IMR-90 (cell line): ENCODE data around the gene RRP1B. TPM values are rescaled to one million over a fixed set of nuclear protein-coding genes. Genes with fewer than 3 reads are reported as not detected.

Experiments used
- ATAC-seq: fragments of 200-7000 bp; cut with Tn5 transposase; 2 replicates; pipeline ENCODE4 v1.9.1; 2020; ENCODE audit warnings: low read depth, mild to moderate bottlenecking, moderate library complexity
- BruUV-seq: library from RNA; stranded (reverse); fragments of 400-500 nt; replicated peaks from 2 replicates; lab custom pipeline; 2021; lab: Mats Ljungman, UMichigan
- CTCF ChIA-PET: fragments of 300-600 bp; formaldehyde crosslinking; extraction: SDS; loops from one replicate; lab custom pipeline; 2021; ENCODE audit warnings: antibody characterized with exemption; lab: Yijun Ruan, JAX
- POLR2A ChIA-PET: fragments of 300-600 bp; sonication (Branson Sonifier 250); formaldehyde crosslinking; loops from one replicate; lab custom pipeline; 2022; ENCODE audit warnings: antibody characterized with exemption; ENCODE audit not compliant: unreplicated experiment; lab: Charles Lee
- DNase-seq: peaks from one replicate; pipeline ENCODE4 v3.0.0; 2013
- H2AFZ ChIP-seq: replicated peaks from 2 replicates; pipeline ENCODE3; 2013; ENCODE audit warnings: low read length, mild to moderate bottlenecking; ENCODE audit not compliant: poor library complexity
- H2AK5ac ChIP-seq: 2 replicates; pipeline ENCODE4 v1.6.1; 2013; ENCODE audit warnings: low read depth, low read length, inconsistent platforms
- H2AK9ac ChIP-seq: replicated peaks from 2 replicates; pipeline ENCODE3; 2013; ENCODE audit warnings: mild to moderate bottlenecking, low read depth, low read length, moderate library complexity; ENCODE audit not compliant: poor library complexity
- H2BK120ac ChIP-seq: 2 replicates; pipeline ENCODE4 v1.6.1; 2013; ENCODE audit warnings: low read depth, low read length, inconsistent platforms
- H2BK15ac ChIP-seq: 3 replicates; pipeline ENCODE4 v1.6.1; 2013; ENCODE audit warnings: low read depth, low read length, inconsistent platforms
- H2BK20ac ChIP-seq: 2 replicates; pipeline ENCODE4 v1.6.1; 2013; ENCODE audit warnings: low read depth, mild to moderate bottlenecking, inconsistent platforms, low read length, moderate library complexity
- H2BK5ac ChIP-seq: 2 replicates; pipeline ENCODE4 v1.6.1; 2013; ENCODE audit warnings: mild to moderate bottlenecking, low read depth, low read length, inconsistent platforms; ENCODE audit not compliant: poor library complexity, severe bottlenecking
- H3K14ac ChIP-seq: replicated peaks from 2 replicates; pipeline ENCODE4 v1.6.1; 2013; ENCODE audit warnings: low read depth, low read length, inconsistent platforms
- H3K18ac ChIP-seq: 2 replicates; pipeline ENCODE4 v1.6.1; 2013; ENCODE audit warnings: low read depth, low read length, control low read depth
- H3K23ac ChIP-seq: 2 replicates; pipeline ENCODE4 v1.6.1; 2013; ENCODE audit warnings: low read depth, low read length, inconsistent platforms
- H3K27ac ChIP-seq: 2 replicates; pipeline ENCODE4 v1.5.1; 2013; ENCODE audit warnings: mild to moderate bottlenecking, control low read depth, low read length; ENCODE audit not compliant: insufficient read depth
- H3K27me3 ChIP-seq: 2 replicates; pipeline ENCODE4 v1.6.1; 2013; ENCODE audit warnings: low read length; ENCODE audit not compliant: control insufficient read depth, insufficient read depth
- H3K36me3 ChIP-seq: 2 replicates; pipeline ENCODE4 v1.6.1; 2013; ENCODE audit warnings: low read length, mixed read lengths; ENCODE audit not compliant: control insufficient read depth, insufficient read depth
- H3K4ac ChIP-seq: 2 replicates; pipeline ENCODE4 v1.6.1; 2013; ENCODE audit warnings: low read depth, low read length, inconsistent platforms
- H3K4me1 ChIP-seq: 2 replicates; pipeline ENCODE4 v1.6.1; 2013; ENCODE audit warnings: low read length, mixed read lengths; ENCODE audit not compliant: control insufficient read depth, insufficient read depth
- H3K4me2 ChIP-seq: 2 replicates; pipeline ENCODE4 v1.6.1; 2013; ENCODE audit warnings: low read depth, mild to moderate bottlenecking, control low read depth, low read length, moderate library complexity
- H3K4me3 ChIP-seq: 2 replicates; pipeline ENCODE4 v1.5.1; 2013; ENCODE audit warnings: low read depth, mild to moderate bottlenecking, control low read depth, low read length, moderate library complexity; ENCODE audit not compliant: insufficient read depth
- H3K56ac ChIP-seq: 2 replicates; pipeline ENCODE4 v1.6.1; 2013; ENCODE audit warnings: low read length, inconsistent platforms; ENCODE audit not compliant: insufficient read depth; ENCODE audit errors: extremely low read depth
- H3K79me1 ChIP-seq, 2 experiments: 2 replicates each; pipeline ENCODE4 v1.6.1; 2013; ENCODE audit warnings: low read length in 2 of 2, inconsistent platforms in 1 of 2, low read depth in 1 of 2
- H3K9ac ChIP-seq: 2 replicates; pipeline ENCODE4 v1.6.1; 2013; ENCODE audit warnings: low read depth, low read length, control low read depth
- H3K9me1 ChIP-seq: 2 replicates; pipeline ENCODE4 v1.6.1; 2013; ENCODE audit warnings: low read length, inconsistent platforms; ENCODE audit not compliant: insufficient read depth
- H3K9me3 ChIP-seq: 2 replicates; pipeline ENCODE4 v1.6.1; 2013; ENCODE audit warnings: low read length; ENCODE audit not compliant: control insufficient read depth, insufficient read depth
- H4K20me1 ChIP-seq: 2 replicates; pipeline ENCODE4 v1.6.1; 2013; ENCODE audit warnings: low read length, inconsistent platforms; ENCODE audit not compliant: insufficient read depth
- H4K5ac ChIP-seq: 2 replicates; pipeline ENCODE4 v1.6.1; 2013; ENCODE audit warnings: mild to moderate bottlenecking, low read depth, low read length, control low read depth
- H4K8ac ChIP-seq, 2 experiments: 2 replicates each; pipeline ENCODE4 v1.6.1; 2013; ENCODE audit warnings: low read depth in 2 of 2, low read length in 2 of 2, control low read depth in 1 of 2, inconsistent platforms in 1 of 2
- H4K91ac ChIP-seq: 2 replicates; pipeline ENCODE4 v1.6.1; 2013; ENCODE audit warnings: low read depth, low read length, inconsistent platforms; ENCODE audit not compliant: insufficient read depth
- BHLHE40 ChIP-seq: fragments of 150-350 bp; IDR thresholded peaks from 2 replicates; pipeline ENCODE4 v1.6.1; 2016; ENCODE audit warnings: mild to moderate bottlenecking, low read depth, low read length
- CHD1 ChIP-seq: IDR thresholded peaks from 2 replicates; pipeline ENCODE4 v1.6.1; 2012; ENCODE audit warnings: low read depth, low read length, improper control_type of control experiment
- MXI1 ChIP-seq: IDR thresholded peaks from 2 replicates; pipeline ENCODE4 v1.6.1; 2012; ENCODE audit warnings: low read depth, mild to moderate bottlenecking, low read length, moderate library complexity, borderline replicate concordance
- WGBS, 2 experiments: methylation state at CpG; one replicate each; pipeline versions ENCODE4 v1.1.5 to v1.1.7; 2013; ENCODE audit warnings: missing lambda C conversion rate in 2 of 2; ENCODE audit not compliant: insufficient read length in 1 of 2; ENCODE audit errors: extremely low coverage in 2 of 2; 5-methylcytosine and 5-hydroxymethylcytosine counted together
- dilution Hi-C: fragments of 300-500 bp; cut with HindIII; formaldehyde crosslinking; loops from one replicate; pipeline ENCODE4 v1.14.3; 2018; ENCODE audit warnings: low sequenced_read_pairs; ENCODE audit not compliant: unreplicated experiment
- in situ Hi-C: fragments of 300-500 bp; cut with MboI; formaldehyde crosslinking; loops from 3 replicates; pipeline ENCODE4 v1.14.3; 2019; ENCODE audit warnings: low sequenced_read_pairs, inconsistent platforms, mixed read lengths
- intact Hi-C: fragments of 100-400 bp; cut with micrococcal nuclease; formaldehyde crosslinking; loops from 2 replicates; pipeline ENCODE4 v1.10.0; 2022
- polyA plus RNA-seq, 3 experiments: library from polyadenylated mRNA; depleted of rRNA; stranded (reverse); fragments of >200 nt; gene quantifications; 2 replicates each; pipeline ENCODE4 v1.2.3, GENCODE V29; 2012; ENCODE audit warnings: low replicate concordance in 1 of 3
- total RNA-seq: library from RNA; depleted of rRNA; stranded (reverse); fragments of >200 nt; gene quantifications from 2 replicates; pipeline ENCODE4 v1.2.3, GENCODE V29; 2012
- TF ChIP-seq, protein P1 (sequence below): conservative IDR thresholded peaks from 2 replicates; pipeline ENCODE4 v1.5.1; 2012; ENCODE audit warnings: mild to moderate bottlenecking, low read depth, low read length, improper control_type of control experiment

RRP1B gene
- total and polyA plus RNA-seq, 2 of the 4 experiments (the other 2 are of a cell fraction): 11.1 to 16.1 TPM

GRCh38 chr21:43734928-43735229, 75.5 kb downstream of the RRP1B start:
- Histone ChIP-seq H3K36me3 (peaks cover 20% of the 10 kb centered on the region), H2BK20ac (no peak overlapping the region), H3K4me2 (peak overlapping the region; percentile 14; the same call in 1 of the 2 replicates), H2AK5ac (peak overlapping the region; percentile 20; the same call in 1 of the 2 replicates), H4K8ac (no peak overlapping the region; a peak in 1 of 4 replicates), H3K18ac (no peak overlapping the region), H3K56ac (no peak overlapping the region), H3K23ac (no peak overlapping the region), H2BK15ac (no peak overlapping the region), H3K9ac (no peak overlapping the region), H3K27ac (no peak overlapping the region), H3K27me3 (no peaks in the 10 kb centered on the region), H2BK5ac (no peak overlapping the region), H3K9me3 (no peaks in the 10 kb centered on the region), H3K4ac (no peak overlapping the region), H2BK120ac (no peak overlapping the region), H3K14ac (no peak overlapping the region), H3K4me3 (no peak overlapping the region), H3K79me1 (peaks cover 20 to 89% of the 10 kb centered on the region in 2 experiments), H2AFZ (peak overlapping the region; percentile 69), H4K20me1 (peaks cover 61% of the 10 kb centered on the region), H2AK9ac (peak overlapping the region; percentile 76), H3K9me1 (peaks cover 13% of the 10 kb centered on the region; the same call in 1 of the 2 replicates), H3K4me1 (peaks cover 21% of the 10 kb centered on the region), H4K91ac (no peak overlapping the region), H4K5ac (no peak overlapping the region)
- in situ Hi-C loops (no loop called here), intact Hi-C loops (loop anchor here (1.0 kb wide), 1 partner anchor 41 kb away; the partner anchor contains the start of gene CSTB), dilution Hi-C loops (no loop called here)
- CTCF ChIA-PET: no interaction called here
- ATAC-seq: peak; percentile 56
- TF ChIP-seq MXI1: peak; percentile 42; the same call in 1 of the 2 replicates
- TF ChIP-seq BHLHE40: peak; percentile 94
- no peak for TF ChIP-seq CHD1
- TF ChIP-seq, protein P1, sequence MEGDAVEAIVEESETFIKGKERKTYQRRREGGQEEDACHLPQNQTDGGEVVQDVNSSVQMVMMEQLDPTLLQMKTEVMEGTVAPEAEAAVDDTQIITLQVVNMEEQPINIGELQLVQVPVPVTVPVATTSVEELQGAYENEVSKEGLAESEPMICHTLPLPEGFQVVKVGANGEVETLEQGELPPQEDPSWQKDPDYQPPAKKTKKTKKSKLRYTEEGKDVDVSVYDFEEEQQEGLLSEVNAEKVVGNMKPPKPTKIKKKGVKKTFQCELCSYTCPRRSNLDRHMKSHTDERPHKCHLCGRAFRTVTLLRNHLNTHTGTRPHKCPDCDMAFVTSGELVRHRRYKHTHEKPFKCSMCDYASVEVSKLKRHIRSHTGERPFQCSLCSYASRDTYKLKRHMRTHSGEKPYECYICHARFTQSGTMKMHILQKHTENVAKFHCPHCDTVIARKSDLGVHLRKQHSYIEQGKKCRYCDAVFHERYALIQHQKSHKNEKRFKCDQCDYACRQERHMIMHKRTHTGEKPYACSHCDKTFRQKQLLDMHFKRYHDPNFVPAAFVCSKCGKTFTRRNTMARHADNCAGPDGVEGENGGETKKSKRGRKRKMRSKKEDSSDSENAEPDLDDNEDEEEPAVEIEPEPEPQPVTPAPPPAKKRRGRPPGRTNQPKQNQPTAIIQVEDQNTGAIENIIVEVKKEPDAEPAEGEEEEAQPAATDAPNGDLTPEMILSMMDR: no peak
- peak; percentile 67 for DNase-seq
- BruUV-seq: no TSS peak
- POLR2A ChIA-PET: no interaction called here
- 18% methylated on average over 2 of the region's 9 CpGs; no CpG with 5 or more reads in 1 of the 2 experiments for WGBS, 2 experiments
